H9 (cell line): Measurements from ENCODE around the gene AIF1. TPM values are rescaled to one million over a fixed set of nuclear protein-coding genes. Genes with fewer than 3 reads are reported as not detected.

Experiments used
- DNase-seq: peaks from one replicate; pipeline ENCODE4 v3.0.0-alpha.2; 2017
- H2AFZ ChIP-seq: one replicate; pipeline ENCODE4 v1.6.1; 2013; ENCODE audit warnings: mild to moderate bottlenecking, low read length, control low read depth, moderate library complexity
- H2AK5ac ChIP-seq: 2 replicates; pipeline ENCODE4 v1.6.1; 2013; ENCODE audit warnings: low read length, control low read depth, mixed read lengths; ENCODE audit not compliant: insufficient read length
- H2BK120ac ChIP-seq: one replicate; pipeline ENCODE4 v1.6.1; 2013; ENCODE audit warnings: low read depth, mild to moderate bottlenecking, low read length, control low read depth, inconsistent platforms; ENCODE audit not compliant: poor library complexity, severe bottlenecking
- H2BK12ac ChIP-seq: 2 replicates; pipeline ENCODE4 v1.6.1; 2013; ENCODE audit warnings: low read length, control low read depth, mixed read lengths, low read depth; ENCODE audit not compliant: insufficient read length
- H2BK15ac ChIP-seq: 2 replicates; pipeline ENCODE4 v1.6.1; 2013; ENCODE audit warnings: low read depth, low read length, control low read depth
- H2BK20ac ChIP-seq: one replicate; pipeline ENCODE4 v1.6.1; 2013; ENCODE audit warnings: low read depth, mild to moderate bottlenecking, low read length, control low read depth, inconsistent platforms; ENCODE audit not compliant: poor library complexity, severe bottlenecking
- H2BK5ac ChIP-seq: 2 replicates; pipeline ENCODE4 v1.6.1; 2013; ENCODE audit warnings: low read length, control low read depth, mixed read lengths; ENCODE audit not compliant: insufficient read length
- H3K14ac ChIP-seq: 2 replicates; pipeline ENCODE4 v1.6.1; 2013; ENCODE audit warnings: low read length, control low read depth; ENCODE audit not compliant: insufficient read depth
- H3K18ac ChIP-seq: 2 replicates; pipeline ENCODE4 v1.6.1; 2013; ENCODE audit warnings: low read depth, mild to moderate bottlenecking, mixed read lengths, low read length, control low read depth; ENCODE audit not compliant: insufficient read length
- H3K23ac ChIP-seq: 2 replicates; pipeline ENCODE4 v1.6.1; 2013; ENCODE audit warnings: low read length, control low read depth, mixed read lengths, low read depth; ENCODE audit not compliant: insufficient read length
- H3K23me2 ChIP-seq: 2 replicates; pipeline ENCODE4 v1.6.1; 2013; ENCODE audit warnings: low read depth, mild to moderate bottlenecking, mixed read lengths, low read length, control low read depth; ENCODE audit not compliant: insufficient read length, poor library complexity, severe bottlenecking
- H3K27ac ChIP-seq: 2 replicates; pipeline ENCODE4 v1.5.1; 2013; ENCODE audit warnings: low read length, control low read depth, mixed read lengths, low read depth; ENCODE audit not compliant: insufficient read length
- H3K27me3 ChIP-seq: 2 replicates; pipeline ENCODE4 v1.6.1; 2013; ENCODE audit warnings: low read length, control low read depth, inconsistent platforms; ENCODE audit not compliant: insufficient read depth
- H3K4ac ChIP-seq: 2 replicates; pipeline ENCODE4 v1.6.1; 2013; ENCODE audit warnings: low read depth, mild to moderate bottlenecking, control low read depth, inconsistent platforms, low read length, moderate library complexity
- H3K4me1 ChIP-seq: 2 replicates; pipeline ENCODE4 v1.6.1; 2013; ENCODE audit warnings: low read length, control low read depth, inconsistent platforms; ENCODE audit not compliant: insufficient read depth
- H3K4me2 ChIP-seq: 2 replicates; pipeline ENCODE4 v1.6.1; 2013; ENCODE audit warnings: low read length, control low read depth, mixed read lengths; ENCODE audit not compliant: insufficient read length, insufficient read depth
- H3K56ac ChIP-seq: 2 replicates; pipeline ENCODE4 v1.6.1; 2013; ENCODE audit warnings: low read depth, mild to moderate bottlenecking, mixed read lengths, low read length, control low read depth; ENCODE audit not compliant: insufficient read length
- H3K79me1 ChIP-seq: 2 replicates; pipeline ENCODE4 v1.6.1; 2013; ENCODE audit warnings: low read depth, mild to moderate bottlenecking, moderate library complexity, low read length, control low read depth, inconsistent platforms; ENCODE audit not compliant: insufficient read depth, poor library complexity, severe bottlenecking
- H3K79me2 ChIP-seq: 2 replicates; pipeline ENCODE4 v1.6.1; 2013; ENCODE audit warnings: low read length, control low read depth, inconsistent platforms; ENCODE audit not compliant: insufficient read depth
- H3K9ac ChIP-seq: 2 replicates; pipeline ENCODE4 v1.6.1; 2013; ENCODE audit warnings: low read length, control low read depth, mixed read lengths; ENCODE audit not compliant: insufficient read length; ENCODE audit errors: extremely low read depth
- H3K9me3 ChIP-seq: one replicate; pipeline ENCODE4 v1.6.1; 2013; ENCODE audit warnings: low read depth, low read length, inconsistent platforms; ENCODE audit not compliant: control insufficient read depth
- H3T11ph ChIP-seq: one replicate; pipeline ENCODE4 v1.6.1; 2013; ENCODE audit warnings: mild to moderate bottlenecking, low read length, control low read depth, inconsistent platforms
- H4K20me1 ChIP-seq: one replicate; pipeline ENCODE4 v1.6.1; 2013; ENCODE audit not compliant: control insufficient read depth, insufficient read length, insufficient read depth
- H4K5ac ChIP-seq: 2 replicates; pipeline ENCODE4 v1.6.1; 2013; ENCODE audit warnings: low read depth, mild to moderate bottlenecking, mixed read lengths, low read length, control low read depth; ENCODE audit not compliant: insufficient read length
- H4K8ac ChIP-seq: replicated peaks from 2 replicates; pipeline ENCODE4 v1.6.1; 2013; ENCODE audit warnings: low read length, control low read depth, mixed read lengths, low read depth; ENCODE audit not compliant: insufficient read length
- H4K91ac ChIP-seq: 2 replicates; pipeline ENCODE4 v1.6.1; 2013; ENCODE audit warnings: low read depth, mild to moderate bottlenecking, moderate library complexity, mixed read lengths, low read length, control low read depth; ENCODE audit not compliant: insufficient read length
- H3K27ac Mint-ChIP-seq, 3 experiments: 2 replicates in 2 of 3; 3 replicates in 1 of 3; pipeline ENCODE4 v1.8.0; 2020 to 2021; ENCODE audit warnings: mixed read lengths in 3 of 3, mild to moderate bottlenecking in 1 of 3, moderate library complexity in 1 of 3
- H3K27me3 Mint-ChIP-seq: 2 replicates; pipeline ENCODE4 v1.8.0; 2021; ENCODE audit warnings: low read depth, mild to moderate bottlenecking, moderate library complexity, mixed read lengths
- H3K36me3 Mint-ChIP-seq, 3 experiments: 2 replicates in 2 of 3; 3 replicates in 1 of 3; pipeline ENCODE4 v1.8.0; 2020 to 2021; ENCODE audit warnings: low read depth in 3 of 3, mixed read lengths in 3 of 3; ENCODE audit not compliant: insufficient read depth in 1 of 3
- H3K4me1 Mint-ChIP-seq, 2 experiments: 2 replicates each; pipeline ENCODE4 v1.8.0; 2020; ENCODE audit warnings: mixed read lengths in 2 of 2
- H3K4me3 Mint-ChIP-seq, 2 experiments: 2 replicates in 1 of 2; 3 replicates in 1 of 2; pipeline ENCODE4 v1.8.0; 2020 to 2021; ENCODE audit warnings: mild to moderate bottlenecking in 2 of 2, mixed read lengths in 2 of 2, moderate library complexity in 1 of 2
- H3K9me3 Mint-ChIP-seq, 2 experiments: 2 replicates in 1 of 2; 3 replicates in 1 of 2; pipeline ENCODE4 v1.8.0; 2020; ENCODE audit warnings: mild to moderate bottlenecking in 2 of 2, mixed read lengths in 2 of 2, moderate library complexity in 1 of 2
- WGBS: extraction: QIAGEN DNeasy Blood & Tissue Kit; methylation state at CpG from one replicate; pipeline ENCODE4 v1.1.7; 2013; ENCODE audit warnings: missing lambda C conversion rate, low lambda C conversion rate, mixed read lengths; ENCODE audit not compliant: insufficient read length; ENCODE audit errors: extremely low coverage; 5-methylcytosine and 5-hydroxymethylcytosine counted together
- total RNA-seq: library from RNA; stranded (reverse); gene quantifications from 2 replicates; pipeline ENCODE4 v1.2.1, GENCODE V29; 2021
- TF ChIP-seq, protein P1 (sequence below): fragments of 200-600 bp; sonication (generic); conservative IDR thresholded peaks from 3 replicates; pipeline ENCODE4 v1.8.0; 2021; ENCODE audit warnings: antibody characterized with exemption, mild to moderate bottlenecking

The AIF1 gene
- total RNA-seq, 1 experiment from 2014 or later, result 4.2 TPM

DNA sequence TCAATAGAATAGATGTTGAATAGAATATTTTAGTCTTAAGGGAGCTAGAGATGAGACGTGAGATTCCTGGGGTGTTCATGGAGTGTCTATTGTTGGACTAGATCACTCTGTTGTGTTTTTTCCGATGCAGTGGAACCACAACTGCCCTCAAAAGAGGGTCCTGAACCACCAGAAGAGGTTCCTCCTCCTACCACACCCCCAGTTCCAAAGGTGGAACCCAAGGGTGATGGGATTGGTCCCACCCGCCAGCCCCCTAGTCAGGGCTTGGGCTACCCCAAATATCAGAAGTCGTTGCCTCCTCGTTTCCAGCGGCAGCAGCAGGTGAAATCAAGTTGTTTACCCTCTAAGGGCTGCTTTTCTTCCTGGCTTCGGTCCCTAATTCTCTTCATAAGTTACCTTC lies 14.0 kb downstream of the AIF1 start:
- Histone ChIP-seq H3K9me3 (no peaks in the 10 kb centered on the region), H2BK15ac (no peak overlapping the region), H3K79me2 (no peaks in the 10 kb centered on the region), H3T11ph (no peak overlapping the region), H2BK12ac (no peak overlapping the region), H3K4me1 (no peaks in the 10 kb centered on the region), H3K79me1 (peaks cover 3% of the 10 kb centered on the region), H3K27ac (no peak overlapping the region), H3K14ac (no peak overlapping the region), H3K4me2 (no peak overlapping the region), H4K20me1 (no peaks in the 10 kb centered on the region), H2AFZ (no peak overlapping the region), H3K23ac (no peak overlapping the region), H2BK20ac (no peak overlapping the region), H4K8ac (no peak overlapping the region), H3K18ac (no peak overlapping the region), H3K56ac (no peak overlapping the region), H2BK120ac (no peak overlapping the region), H3K9ac (no peak overlapping the region), H4K91ac (no peak overlapping the region), H3K4ac (no peak overlapping the region), H3K27me3 (no peaks in the 10 kb centered on the region), H2BK5ac (no peak overlapping the region), H2AK5ac (no peak overlapping the region), H4K5ac (no peak overlapping the region), H3K23me2 (no peaks in the 10 kb centered on the region)
- Mint-ChIP-seq H3K4me1 (peaks cover 0 to 3% of the 10 kb centered on the region in 2 experiments; a peak in 1 of 4 replicates), H3K4me3 (no peak overlapping the region), H3K27ac (peak overlapping the region in 2 of 3 experiments; percentile 35 to 83; a peak in 3 of 7 replicates), H3K27me3 (no peaks in the 10 kb centered on the region; the same call in 1 of the 2 replicates), H3K36me3 (peaks cover 89 to 100% (median 100%) of the 10 kb centered on the region in 3 experiments), H3K9me3 (no peaks in the 10 kb centered on the region)
- no CpG with 5 or more reads among the region's 7 CpGs for WGBS
- DNase-seq, result no peak
- TF ChIP-seq, protein P1, sequence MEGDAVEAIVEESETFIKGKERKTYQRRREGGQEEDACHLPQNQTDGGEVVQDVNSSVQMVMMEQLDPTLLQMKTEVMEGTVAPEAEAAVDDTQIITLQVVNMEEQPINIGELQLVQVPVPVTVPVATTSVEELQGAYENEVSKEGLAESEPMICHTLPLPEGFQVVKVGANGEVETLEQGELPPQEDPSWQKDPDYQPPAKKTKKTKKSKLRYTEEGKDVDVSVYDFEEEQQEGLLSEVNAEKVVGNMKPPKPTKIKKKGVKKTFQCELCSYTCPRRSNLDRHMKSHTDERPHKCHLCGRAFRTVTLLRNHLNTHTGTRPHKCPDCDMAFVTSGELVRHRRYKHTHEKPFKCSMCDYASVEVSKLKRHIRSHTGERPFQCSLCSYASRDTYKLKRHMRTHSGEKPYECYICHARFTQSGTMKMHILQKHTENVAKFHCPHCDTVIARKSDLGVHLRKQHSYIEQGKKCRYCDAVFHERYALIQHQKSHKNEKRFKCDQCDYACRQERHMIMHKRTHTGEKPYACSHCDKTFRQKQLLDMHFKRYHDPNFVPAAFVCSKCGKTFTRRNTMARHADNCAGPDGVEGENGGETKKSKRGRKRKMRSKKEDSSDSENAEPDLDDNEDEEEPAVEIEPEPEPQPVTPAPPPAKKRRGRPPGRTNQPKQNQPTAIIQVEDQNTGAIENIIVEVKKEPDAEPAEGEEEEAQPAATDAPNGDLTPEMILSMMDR, result no peak
